Measurements from ENCODE around the gene LDLRAD3. TPM values are rescaled to one million over a fixed set of nuclear protein-coding genes. Genes with fewer than 3 reads are reported as not detected.

LDLRAD3 gene
- total RNA-seq, 3 donors from 2014 or later = 1.0 to 8.1 (median 2.0) TPM

DNA sequence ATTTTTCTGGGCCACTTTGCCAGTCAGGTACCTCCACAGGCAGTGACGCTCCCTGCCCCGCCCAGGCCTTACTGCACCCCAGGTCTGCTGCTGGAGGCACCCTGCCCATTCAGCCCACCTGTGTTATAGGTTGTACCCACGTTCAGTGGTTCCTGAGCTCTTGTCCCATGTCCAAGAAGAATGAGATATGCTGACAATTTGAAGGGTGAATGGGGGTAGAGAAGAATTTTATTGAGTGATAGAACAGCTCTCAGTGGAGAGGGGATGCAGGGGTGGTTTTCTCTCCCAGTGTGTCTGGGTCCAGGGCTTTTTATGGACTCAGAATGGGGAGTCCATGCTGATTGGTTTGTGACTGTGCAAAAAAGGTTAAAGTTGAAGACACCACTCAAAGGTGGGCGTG lies 149.7 kb downstream of the LDLRAD3 start:
- DNase-seq (no peak), ATAC-seq (no peak)
- Histone ChIP-seq H3K4me1 (ENCODE audit: low read depth) (no peaks in the 10 kb centered on the region), H3K9me3 (no peaks in the 10 kb centered on the region), H3K4me3 (no peak overlapping the region), H3K36me3 (ENCODE audit: low read depth) (no peaks in the 10 kb centered on the region)
- intact Hi-C loops (cut with DNase I, micrococcal nuclease) = no loop called here
- TF ChIP-seq CTCF (IDR thresholded peaks at IDR 0.05) = no peak

- intact Hi-C loops (cut with DNase I, micrococcal nuclease) = no loop called here
These were observed 150.3 kb downstream of the LDLRAD3 start for GRCh38 chr11:36094164-36094563.

GRCh38 chr11:36095716-36096115 lies 151.9 kb downstream of the LDLRAD3 start:
- peak in 1 of 3 donors; percentile 9 for DNase-seq
- intact Hi-C loops (cut with DNase I, micrococcal nuclease) = no loop called here
- ATAC-seq = no peak

More at GRCh38 chr11:36094164-36094563, 150.3 kb downstream of the LDLRAD3 start:
- Histone ChIP-seq H3K9me3 (no peaks in the 10 kb centered on the region), H3K4me1 (ENCODE audit: low read depth) (no peaks in the 10 kb centered on the region), H3K36me3 (ENCODE audit: low read depth) (no peaks in the 10 kb centered on the region), H3K4me3 (no peak overlapping the region)
- no peak for TF ChIP-seq CTCF (IDR thresholded peaks at IDR 0.05)
- ATAC-seq (no peak), DNase-seq (no peak)

GRCh38 chr11:36097219-36097650 lies 153.4 kb downstream of the LDLRAD3 start:
- ATAC-seq = no peak
- Histone ChIP-seq H3K4me1 (ENCODE audit: low read depth) (no peaks in the 10 kb centered on the region), H3K4me3 (no peak overlapping the region), H3K9me3 (no peaks in the 10 kb centered on the region), H3K36me3 (ENCODE audit: low read depth) (no peaks in the 10 kb centered on the region)
- intact Hi-C loops (cut with DNase I, micrococcal nuclease) = no loop called here
- no peak for TF ChIP-seq CTCF (IDR thresholded peaks at IDR 0.05)
- no peak for DNase-seq

More at GRCh38 chr11:36095716-36096115, 151.9 kb downstream of the LDLRAD3 start:
- Histone ChIP-seq H3K4me1 (ENCODE audit: low read depth) (no peaks in the 10 kb centered on the region), H3K36me3 (ENCODE audit: low read depth) (no peaks in the 10 kb centered on the region), H3K4me3 (no peak overlapping the region), H3K9me3 (no peaks in the 10 kb centered on the region)
- TF ChIP-seq CTCF (IDR thresholded peaks at IDR 0.05) = no peak

- Histone ChIP-seq H3K4me1 (ENCODE audit: low read depth) (no peaks in the 10 kb centered on the region), H3K36me3 (ENCODE audit: low read depth) (no peaks in the 10 kb centered on the region), H3K4me3 (no peak overlapping the region), H3K9me3 (no peaks in the 10 kb centered on the region)
- intact Hi-C loops (cut with DNase I, micrococcal nuclease) = no loop called here
- DNase-seq (no peak), ATAC-seq (no peak)
- no peak for TF ChIP-seq CTCF (IDR thresholded peaks at IDR 0.05)
These were observed 154.2 kb downstream of the LDLRAD3 start for GRCh38 chr11:36098087-36098486.

DNA sequence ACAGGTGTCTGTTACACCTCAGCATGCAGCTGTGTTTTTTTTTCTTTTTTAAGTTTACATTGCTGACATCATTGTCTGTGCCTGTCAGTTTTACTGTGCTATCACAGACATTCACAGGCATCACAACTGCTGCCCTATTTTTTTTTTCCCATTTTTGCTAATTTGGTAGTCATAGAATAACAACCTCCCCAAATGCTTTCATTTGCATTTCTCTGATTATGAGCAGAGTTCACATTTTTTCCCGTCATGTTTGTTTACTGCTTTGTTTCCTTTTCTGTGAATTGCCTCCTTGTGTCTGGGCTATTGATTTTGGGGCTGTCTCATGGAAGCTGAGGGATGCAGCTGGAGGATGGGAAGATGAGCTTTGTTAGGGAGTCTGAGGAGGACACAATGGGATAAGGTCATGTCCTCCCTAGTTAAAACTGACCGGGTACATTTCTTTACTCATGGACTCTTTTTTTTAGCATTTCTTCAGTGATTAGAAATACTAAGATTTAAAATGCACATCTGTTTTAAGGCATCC lies 155.1 kb downstream of the LDLRAD3 start:
- no peaks in the 10 kb centered on the region for H3K36me3 ChIP-seq (ENCODE audit: low read depth)
- H3K9me3 ChIP-seq = no peaks in the 10 kb centered on the region
- intact Hi-C loops (cut with DNase I, micrococcal nuclease) = no loop called here
- H3K4me3 ChIP-seq = no peak overlapping the region
- DNase-seq (no peak), ATAC-seq (no peak)
- TF ChIP-seq CTCF (IDR thresholded peaks at IDR 0.05) = no peak
- no peaks in the 10 kb centered on the region for H3K4me1 ChIP-seq (ENCODE audit: low read depth)
